ENCODE results near the gene NPM3.

DNA sequence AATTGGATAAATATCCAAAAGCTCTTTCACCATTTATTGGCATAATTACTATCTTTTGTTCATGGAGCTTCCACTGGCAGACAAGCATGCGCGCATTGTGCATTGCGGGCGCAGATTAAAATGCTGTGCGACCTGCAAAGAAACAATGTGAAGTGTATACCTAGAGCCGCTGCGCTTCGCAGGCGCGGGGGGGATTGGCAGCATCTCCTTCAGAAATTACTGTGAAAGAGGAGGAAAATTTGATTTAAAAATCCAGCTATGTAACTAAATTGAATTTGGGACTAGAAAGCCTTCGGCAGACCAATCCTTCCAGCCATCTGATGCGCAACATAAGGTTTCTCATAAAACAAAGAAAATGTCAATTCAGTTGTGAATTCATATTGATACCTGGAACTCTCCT is 10.3 kb upstream of the NPM3 start:
- TF ChIP-seq, protein P1, sequence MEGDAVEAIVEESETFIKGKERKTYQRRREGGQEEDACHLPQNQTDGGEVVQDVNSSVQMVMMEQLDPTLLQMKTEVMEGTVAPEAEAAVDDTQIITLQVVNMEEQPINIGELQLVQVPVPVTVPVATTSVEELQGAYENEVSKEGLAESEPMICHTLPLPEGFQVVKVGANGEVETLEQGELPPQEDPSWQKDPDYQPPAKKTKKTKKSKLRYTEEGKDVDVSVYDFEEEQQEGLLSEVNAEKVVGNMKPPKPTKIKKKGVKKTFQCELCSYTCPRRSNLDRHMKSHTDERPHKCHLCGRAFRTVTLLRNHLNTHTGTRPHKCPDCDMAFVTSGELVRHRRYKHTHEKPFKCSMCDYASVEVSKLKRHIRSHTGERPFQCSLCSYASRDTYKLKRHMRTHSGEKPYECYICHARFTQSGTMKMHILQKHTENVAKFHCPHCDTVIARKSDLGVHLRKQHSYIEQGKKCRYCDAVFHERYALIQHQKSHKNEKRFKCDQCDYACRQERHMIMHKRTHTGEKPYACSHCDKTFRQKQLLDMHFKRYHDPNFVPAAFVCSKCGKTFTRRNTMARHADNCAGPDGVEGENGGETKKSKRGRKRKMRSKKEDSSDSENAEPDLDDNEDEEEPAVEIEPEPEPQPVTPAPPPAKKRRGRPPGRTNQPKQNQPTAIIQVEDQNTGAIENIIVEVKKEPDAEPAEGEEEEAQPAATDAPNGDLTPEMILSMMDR (conservative IDR thresholded peaks at IDR 0.05; ENCODE audit: low read depth, low read length) = no peak
- TF ChIP-seq POLR2A (IDR thresholded peaks at IDR 0.05; ENCODE audit: low read depth, low read length) (no peak), BHLHE40 (IDR thresholded peaks at IDR 0.05; ENCODE audit: low read depth, low read length) (no peak), FOS (IDR thresholded peaks at IDR 0.05; ENCODE audit: low read depth, low read length) (no peak), CHD1 (IDR thresholded peaks at IDR 0.05; ENCODE audit: low read depth, low read length) (no peak), RCOR1 (IDR thresholded peaks at IDR 0.05; ENCODE audit: insufficient replicate concordance, low read length) (no peak), SMC3 (IDR thresholded peaks at IDR 0.05; ENCODE audit: low read depth, low read length) (no peak), RAD21 (IDR thresholded peaks at IDR 0.05; ENCODE audit: low read length) (no peak), MXI1 (IDR thresholded peaks at IDR 0.05; ENCODE audit: borderline replicate concordance, low read depth, low read length) (no peak), RFX5 (IDR thresholded peaks at IDR 0.05; ENCODE audit: low read depth, low read length) (no peak)
- TF ChIP-seq, protein P2, sequence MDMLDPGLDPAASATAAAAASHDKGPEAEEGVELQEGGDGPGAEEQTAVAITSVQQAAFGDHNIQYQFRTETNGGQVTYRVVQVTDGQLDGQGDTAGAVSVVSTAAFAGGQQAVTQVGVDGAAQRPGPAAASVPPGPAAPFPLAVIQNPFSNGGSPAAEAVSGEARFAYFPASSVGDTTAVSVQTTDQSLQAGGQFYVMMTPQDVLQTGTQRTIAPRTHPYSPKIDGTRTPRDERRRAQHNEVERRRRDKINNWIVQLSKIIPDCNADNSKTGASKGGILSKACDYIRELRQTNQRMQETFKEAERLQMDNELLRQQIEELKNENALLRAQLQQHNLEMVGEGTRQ (IDR thresholded peaks at IDR 0.05; ENCODE audit: low read depth, low read length) = no peak
